Mucosa of descending colon (tissue), 3 donors: ENCODE results near the gene TBC1D3B. TPM values are rescaled to one million over a fixed set of nuclear protein-coding genes. Genes with fewer than 3 reads are reported as not detected.

Experiments
- ATAC-seq: fragments of 200-7000 bp; cut with Tn5 transposase; one replicate; pipeline ENCODE4 v1.9.1; 2020; ENCODE audit warnings: mild to moderate bottlenecking, moderate library complexity
- DNase-seq, 3 donors: peaks; one replicate each; pipeline ENCODE4 v3.0.0-alpha.2; 2020
- H3K36me3 ChIP-seq: fragments of 200-600 bp; one replicate; pipeline ENCODE4 v1.8.0; 2021; ENCODE audit warnings: low read depth, mild to moderate bottlenecking
- H3K4me1 ChIP-seq: fragments of 200-600 bp; one replicate; pipeline ENCODE4 v1.8.0; 2021; ENCODE audit warnings: low read depth, mild to moderate bottlenecking
- H3K4me3 ChIP-seq: fragments of 200-600 bp; one replicate; pipeline ENCODE4 v1.8.0; 2021; ENCODE audit warnings: mild to moderate bottlenecking
- H3K9me3 ChIP-seq: fragments of 200-600 bp; one replicate; pipeline ENCODE4 v1.8.0; 2021; ENCODE audit warnings: mild to moderate bottlenecking
- CTCF ChIP-seq: fragments of 200-600 bp; IDR thresholded peaks from one replicate; pipeline ENCODE4 v1.8.0; 2022; ENCODE audit warnings: antibody characterized with exemption, mild to moderate bottlenecking
- intact Hi-C, 2 donors: fragments of 100-400 bp; cut with DNase I in 1 of 2; cut with micrococcal nuclease in 1 of 2; formaldehyde crosslinking; loops; one replicate each; pipeline versions ENCODE4 v1.11.0 to v1.11.1; 2022; cut with DNase I, micrococcal nuclease
- total RNA-seq, 3 donors: library from RNA; stranded (reverse); fragmentation: NEBNext Ultra II Directional in 2 of 3; extraction: Animal tissue kit (Norgen Biotek cat#: 25700) in 2 of 3; gene quantifications; one replicate each; pipeline versions ENCODE4 v1.2.1 to v1.2.4, GENCODE V29; 2021 to 2023
- donor health status: DM: no; HTN: no; CAD: no; lungs with moderate emphysema.
- donor health status: DM: no; HTN: no; CAD: no.
- donor health status: DM: no; HTN: yes; CAD: no.

TBC1D3B gene
- total RNA-seq, 3 donors from 2014 or later, result 8.0 to 12.9 (median 10.8) TPM

- DNase-seq (no peak), ATAC-seq (peak; percentile 65)
- H3K36me3 ChIP-seq, result no peaks in the 10 kb centered on the region
- peaks cover 20% of the 10 kb centered on the region for H3K4me1 ChIP-seq
- intact Hi-C loops, result loop anchor here (5.0 to 10.0 kb wide), 2 partner anchors 33 to 170 kb away; no protein-coding TSS in a partner anchor
- no peaks in the 10 kb centered on the region for H3K9me3 ChIP-seq
- TF ChIP-seq CTCF, result no peak
- no peak overlapping the region for H3K4me3 ChIP-seq
These were observed 31.3 kb downstream of the TBC1D3B start for GRCh38 chr17:36144981-36145729.

DNA sequence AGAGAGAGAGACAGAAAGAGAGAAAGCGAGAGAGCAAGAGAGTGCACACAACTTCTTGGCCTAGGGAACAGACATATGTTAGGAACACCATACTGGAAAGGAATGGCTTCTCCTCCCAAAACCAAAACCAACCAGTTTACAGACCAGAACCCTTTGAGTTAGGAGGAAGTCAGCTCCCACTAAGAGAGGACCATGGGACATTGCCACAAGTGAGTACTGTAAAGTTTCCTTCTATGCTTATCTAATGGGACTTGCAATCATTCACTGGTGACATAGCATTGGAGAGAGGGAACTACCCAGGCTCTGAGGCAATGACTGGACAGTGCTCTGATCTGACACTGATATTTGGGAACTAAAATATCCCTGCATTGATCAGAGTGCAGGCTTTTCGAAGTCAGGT, 32.4 kb downstream of the TBC1D3B start:
- ATAC-seq (peak; percentile 9), DNase-seq (no peak)
- Histone ChIP-seq H3K4me1 (peaks cover 20% of the 10 kb centered on the region), H3K4me3 (no peak overlapping the region), H3K9me3 (no peaks in the 10 kb centered on the region), H3K36me3 (no peaks in the 10 kb centered on the region)
- TF ChIP-seq CTCF, result no peak
- intact Hi-C loops, result loop anchor here in 1 of 2 donors (10.0 kb wide), 1 partner anchor 169 kb away; no protein-coding TSS in a partner anchor

- peaks cover 15% of the 10 kb centered on the region for H3K4me1 ChIP-seq
- no peak for TF ChIP-seq CTCF
- intact Hi-C loops, result loop anchor here in 1 of 2 donors (10.0 kb wide), 1 partner anchor 168 kb away; no protein-coding TSS in a partner anchor
- ATAC-seq, result peak; percentile 53
- peak in 1 of 3 donors; percentile 52 for DNase-seq
- no peak overlapping the region for H3K4me3 ChIP-seq
- H3K9me3 ChIP-seq, result no peaks in the 10 kb centered on the region
- H3K36me3 ChIP-seq, result no peaks in the 10 kb centered on the region
These were observed 33.6 kb downstream of the TBC1D3B start for GRCh38 chr17:36142806-36143205.

- peak; percentile 89 for ATAC-seq
These were observed 34.2 kb downstream of the TBC1D3B start for GRCh38 chr17:36142235-36142634.

DNA sequence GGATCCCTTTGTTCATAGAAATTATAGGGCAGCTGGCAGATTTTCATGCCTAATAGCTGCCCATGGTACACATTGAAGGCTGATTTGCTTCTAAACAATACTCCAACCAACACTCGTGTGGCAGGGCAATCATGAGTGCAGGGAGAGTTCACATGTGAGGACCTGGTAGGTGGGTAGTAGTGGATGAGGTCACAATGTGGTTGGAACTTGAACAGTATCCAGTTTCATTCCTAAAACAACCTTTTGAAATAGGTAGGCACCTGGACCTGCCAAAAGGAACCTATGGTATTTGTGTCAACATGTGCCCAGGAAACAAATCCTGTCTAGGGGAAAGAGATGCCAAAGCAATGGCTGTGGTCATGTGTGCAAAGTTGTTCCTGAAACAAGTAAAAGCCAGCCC, 40.0 kb downstream of the TBC1D3B start:
- ATAC-seq (peak; percentile 25), DNase-seq (no peak)
- intact Hi-C loops, result no loop called here
- Histone ChIP-seq H3K36me3 (no peaks in the 10 kb centered on the region), H3K4me3 (no peak overlapping the region), H3K4me1 (peaks cover 21% of the 10 kb centered on the region), H3K9me3 (no peaks in the 10 kb centered on the region)
- TF ChIP-seq CTCF, result no peak

More at GRCh38 chr17:36142235-36142634, 34.2 kb downstream of the TBC1D3B start:
- peaks cover 15% of the 10 kb centered on the region for H3K4me1 ChIP-seq
- peak in 1 of 3 donors; percentile 77 for DNase-seq
- intact Hi-C loops, result loop anchor here in 1 of 2 donors (10.0 kb wide), 1 partner anchor 167 kb away; no protein-coding TSS in a partner anchor
- no peaks in the 10 kb centered on the region for H3K9me3 ChIP-seq
- no peak overlapping the region for H3K4me3 ChIP-seq
- no peaks in the 10 kb centered on the region for H3K36me3 ChIP-seq
- TF ChIP-seq CTCF, result no peak
